Measurements from ENCODE around the gene RHOBTB3. TPM values are rescaled to one million over a fixed set of nuclear protein-coding genes. Genes with fewer than 3 reads are reported as not detected.

The RHOBTB3 gene
- total and polyA plus RNA-seq, 2 donors (not counting 3 experiments of a cell fraction or from before 2014, with no cell fraction given) = 44.1 to 52.1 TPM

DNA sequence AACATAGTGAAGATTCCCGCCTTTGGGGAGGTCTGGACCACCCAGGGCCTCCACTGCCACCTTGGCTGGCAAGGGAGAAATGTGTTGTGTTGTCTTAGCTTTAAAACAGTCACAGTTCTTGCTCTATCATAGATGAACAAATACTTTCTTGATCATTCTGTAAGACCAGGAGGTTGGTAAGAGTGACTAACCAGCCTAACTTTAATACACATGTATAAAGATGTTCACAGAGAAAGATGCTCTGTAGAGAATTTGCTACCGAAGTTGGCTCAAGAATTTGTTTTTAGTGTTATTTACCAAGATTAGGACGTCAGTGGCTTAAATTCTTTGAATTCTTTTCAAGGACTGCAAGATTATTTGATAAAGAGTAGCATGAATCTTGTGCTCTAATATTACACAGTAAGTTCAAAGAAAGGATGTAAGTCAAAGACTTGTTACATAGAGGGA, 63.0 kb downstream of the RHOBTB3 start:
- CTCF ChIA-PET = no interaction called here
- FAIRE-seq (no peak), DNase-seq (ENCODE audit: low read depth, low spot score) (peak; percentile 5)
- Histone ChIP-seq H3K4me3 (replicated peaks in 1 of 3; ENCODE audit: insufficient read depth in 1 of 3, low read depth in 1 of 3, low read length in 3 of 3) (no peak overlapping the region), H4K20me1 (replicated peaks; ENCODE audit: control insufficient read depth, extremely low read depth, insufficient read depth, low read length) (no peaks in the 10 kb centered on the region), H3K4me2 (ENCODE audit: insufficient read depth, low read length) (no peak overlapping the region), H3K9me1 (replicated peaks; ENCODE audit: control insufficient read depth, extremely low read depth, insufficient read depth, low read length) (no peaks in the 10 kb centered on the region), H3K27ac (ENCODE audit: insufficient read depth, low read depth, low read length) (no peak overlapping the region), H3K27me3 (ENCODE audit: control insufficient read depth in 2 of 2, insufficient read depth in 2 of 2, low read length in 2 of 2) (no peaks in the 10 kb centered on the region), H3K4me1 (ENCODE audit: control insufficient read depth, extremely low read depth, insufficient read depth, low read length) (no peaks in the 10 kb centered on the region), H3K79me2 (ENCODE audit: control insufficient read depth, insufficient read depth, low read length) (no peaks in the 10 kb centered on the region), H3K9ac (replicated peaks; ENCODE audit: extremely low read depth, insufficient read depth, low read length) (no peak overlapping the region), H3K36me3 (ENCODE audit: control insufficient read depth in 2 of 2, extremely low read depth in 1 of 2, insufficient read depth in 2 of 2, low read length in 2 of 2) (no peaks in the 10 kb centered on the region), H3K9me3 (replicated peaks; ENCODE audit: control insufficient read depth, insufficient read depth, low read length) (no peaks in the 10 kb centered on the region), H2AFZ (ENCODE audit: low read depth, low read length) (no peak overlapping the region)
- POLR2A ChIA-PET = no interaction called here
- TSS peak; percentile 16 for BruUV-seq (replicated peaks)
- dilution Hi-C loops (cut with MboI; ENCODE audit: extremely low pct_ligation_motif_present, low sequenced_read_pairs) (no loop called here), intact Hi-C loops (cut with micrococcal nuclease) (no loop called here)
- TF ChIP-seq FOS (IDR thresholded peaks at IDR 0.05; ENCODE audit: borderline replicate concordance, insufficient read depth, low read length) (no peak), CTCF (IDR thresholded peaks at IDR 0.05; ENCODE audit: extremely low read depth in 1 of 2, insufficient read depth in 1 of 2, low read depth in 1 of 2, low read length in 2 of 2) (no peak), EZH2 (IDR thresholded peaks at IDR 0.05; ENCODE audit: borderline replicate concordance, low read depth, low read length, severe bottlenecking) (no peak), GATA2 (IDR thresholded peaks at IDR 0.05; ENCODE audit: insufficient read depth, insufficient read length, low read depth, low read length) (no peak), POLR2A (IDR thresholded peaks at IDR 0.05; ENCODE audit: low read depth, low read length) (no peak), MYC (IDR thresholded peaks at IDR 0.05; ENCODE audit: low read depth, low read length) (no peak), JUN (IDR thresholded peaks at IDR 0.05; ENCODE audit: borderline replicate concordance, insufficient read depth, insufficient read length, low read depth) (no peak), POLR2AphosphoS5 (IDR thresholded peaks at IDR 0.05; ENCODE audit: insufficient read depth, low read depth, low read length) (no peak)
- TF ChIP-seq, protein P1, sequence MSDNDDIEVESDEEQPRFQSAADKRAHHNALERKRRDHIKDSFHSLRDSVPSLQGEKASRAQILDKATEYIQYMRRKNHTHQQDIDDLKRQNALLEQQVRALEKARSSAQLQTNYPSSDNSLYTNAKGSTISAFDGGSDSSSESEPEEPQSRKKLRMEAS (IDR thresholded peaks at IDR 0.05; ENCODE audit: insufficient read depth, insufficient read length) = no peak

Data from endothelial cell of umbilical vein (primary cell).